ENCODE results near the gene SKOR2. TPM values are rescaled to one million over a fixed set of nuclear protein-coding genes. Genes with fewer than 3 reads are reported as not detected.
"Not testable (repeated sequence)": the region's sequence is repeated elsewhere in the genome, so short reads cannot be mapped to it uniquely, and the experiment has no call there.

The SKOR2 gene
- total RNA-seq, 2 donors from 2014 or later = 0.18 TPM; not detected in 1

- Mint-ChIP-seq H3K4me1 (no peaks in the 10 kb centered on the region), H3K36me3 (ENCODE audit: low read depth) (no peaks in the 10 kb centered on the region), H3K4me3 (no peak overlapping the region), H3K9me3 (no peaks in the 10 kb centered on the region), H3K27ac (no peak overlapping the region), H3K27me3 (ENCODE audit: insufficient read depth) (peaks cover 2% of the 10 kb centered on the region)
- 96 to 100% methylated on average over 2 of the region's 2 CpGs for WGBS, 2 experiments (ENCODE audit: insufficient coverage in 1 of 2, insufficient read length in 1 of 2)
- Histone ChIP-seq H3K27ac (ENCODE audit: low read depth, low read length) (no peak overlapping the region), H3K4me1 (ENCODE audit: control insufficient read depth, insufficient read depth, low read length) (no peaks in the 10 kb centered on the region), H3K9ac (ENCODE audit: extremely low read depth, low read length, poor library complexity, severe bottlenecking) (no peak overlapping the region), H3K4me3 (ENCODE audit: low read length) (no peak overlapping the region), H3K27me3 (ENCODE audit: control insufficient read depth, insufficient read depth, low read length, poor library complexity, severe bottlenecking) (no peaks in the 10 kb centered on the region), H3K9me3 (ENCODE audit: control insufficient read depth, low read length) (no peaks in the 10 kb centered on the region), H3K36me3 (ENCODE audit: control insufficient read depth, insufficient read depth, low read length) (no peaks in the 10 kb centered on the region)
- no peak for DNase-seq
- peak; percentile 39 for TF ChIP-seq CTCF (conservative IDR thresholded peaks at IDR 0.05)
Observed at GRCh38 chr18:47191961-47192360, 59.5 kb downstream of the SKOR2 start.

- H3K27me3 Mint-ChIP-seq (ENCODE audit: insufficient read depth) = peaks cover 9% of the 10 kb centered on the region
- 75 to 83% methylated on average over 4 to 7 of the region's 7 CpGs for WGBS, 2 experiments (ENCODE audit: insufficient coverage in 1 of 2, insufficient read length in 1 of 2)
- no peaks in the 10 kb centered on the region for H3K4me1 ChIP-seq (ENCODE audit: control insufficient read depth, insufficient read depth, low read length)
Observed at GRCh38 chr18:47187721-47188120, 63.7 kb downstream of the SKOR2 start.

GRCh38 chr18:47184419-47185050 lies 66.9 kb downstream of the SKOR2 start:
- H3K27ac ChIP-seq (ENCODE audit: low read depth, low read length) = no peak overlapping the region
- WGBS, 2 experiments (ENCODE audit: insufficient coverage in 1 of 2, insufficient read length in 1 of 2) = 92 to 94% methylated on average over 5 of the region's 5 CpGs
- no peaks in the 10 kb centered on the region for H3K27me3 ChIP-seq (ENCODE audit: control insufficient read depth, insufficient read depth, low read length, poor library complexity, severe bottlenecking)
- H3K9ac ChIP-seq (ENCODE audit: extremely low read depth, low read length, poor library complexity, severe bottlenecking) = no peak overlapping the region
- Mint-ChIP-seq H3K27ac (no peak overlapping the region), H3K36me3 (ENCODE audit: low read depth) (no peaks in the 10 kb centered on the region), H3K27me3 (ENCODE audit: insufficient read depth) (peaks cover 15% of the 10 kb centered on the region), H3K4me1 (peaks cover 4% of the 10 kb centered on the region), H3K9me3 (peaks cover 27% of the 10 kb centered on the region), H3K4me3 (no peak overlapping the region)
- no peaks in the 10 kb centered on the region for H3K36me3 ChIP-seq (ENCODE audit: control insufficient read depth, insufficient read depth, low read length)
- H3K4me3 ChIP-seq (ENCODE audit: low read length) = no peak overlapping the region
- TF ChIP-seq CTCF (conservative IDR thresholded peaks at IDR 0.05) = no peak
- peaks cover 19% of the 10 kb centered on the region for H3K9me3 ChIP-seq (ENCODE audit: control insufficient read depth, low read length)
- no peak for DNase-seq
- H3K4me1 ChIP-seq (ENCODE audit: control insufficient read depth, insufficient read depth, low read length) = no peaks in the 10 kb centered on the region

More at GRCh38 chr18:47187721-47188120, 63.7 kb downstream of the SKOR2 start:
- H3K27ac Mint-ChIP-seq = no peak overlapping the region
- H3K4me1 Mint-ChIP-seq = no peaks in the 10 kb centered on the region
- no peaks in the 10 kb centered on the region for H3K27me3 ChIP-seq (ENCODE audit: control insufficient read depth, insufficient read depth, low read length, poor library complexity, severe bottlenecking)
- H3K36me3 Mint-ChIP-seq (ENCODE audit: low read depth) = no peaks in the 10 kb centered on the region
- no peak overlapping the region for H3K9ac ChIP-seq (ENCODE audit: extremely low read depth, low read length, poor library complexity, severe bottlenecking)
- no peak for DNase-seq
- TF ChIP-seq CTCF (conservative IDR thresholded peaks at IDR 0.05) = no peak
- no peaks in the 10 kb centered on the region for H3K36me3 ChIP-seq (ENCODE audit: control insufficient read depth, insufficient read depth, low read length)
- no peak overlapping the region for H3K4me3 Mint-ChIP-seq
- peaks cover 27% of the 10 kb centered on the region for H3K9me3 Mint-ChIP-seq
- no peak overlapping the region for H3K27ac ChIP-seq (ENCODE audit: low read depth, low read length)
- H3K4me3 ChIP-seq (ENCODE audit: low read length) = no peak overlapping the region
- H3K9me3 ChIP-seq (ENCODE audit: control insufficient read depth, low read length) = peaks cover 19% of the 10 kb centered on the region

GRCh38 chr18:47182156-47182555 lies 69.3 kb downstream of the SKOR2 start:
- not testable (repeated sequence) for H3K4me1 ChIP-seq (ENCODE audit: control insufficient read depth, insufficient read depth, low read length); H3K27ac ChIP-seq (ENCODE audit: low read depth, low read length); H3K4me3 ChIP-seq (ENCODE audit: low read length); H3K27me3 ChIP-seq (ENCODE audit: control insufficient read depth, insufficient read depth, low read length, poor library complexity, severe bottlenecking); H3K4me3 Mint-ChIP-seq; H3K27ac Mint-ChIP-seq; H3K36me3 Mint-ChIP-seq (ENCODE audit: low read depth); DNase-seq; H3K36me3 ChIP-seq (ENCODE audit: control insufficient read depth, insufficient read depth, low read length); H3K4me1 Mint-ChIP-seq; H3K9ac ChIP-seq (ENCODE audit: extremely low read depth, low read length, poor library complexity, severe bottlenecking)
- H3K9me3 ChIP-seq (ENCODE audit: control insufficient read depth, low read length) = peaks cover 19% of the 10 kb centered on the region
- WGBS, 2 experiments (ENCODE audit: insufficient coverage in 1 of 2, insufficient read length in 1 of 2) = 92 to 94% methylated on average over 5 of the region's 5 CpGs
- Mint-ChIP-seq H3K9me3 (peaks cover 31% of the 10 kb centered on the region), H3K27me3 (ENCODE audit: insufficient read depth) (peaks cover 17% of the 10 kb centered on the region)

Measured in endodermal cell (in vitro differentiated cells).